H1 (cell line): Measurements from ENCODE around the gene WDR13. TPM values are rescaled to one million over a fixed set of nuclear protein-coding genes. Genes with fewer than 3 reads are reported as not detected.

Experiments used
- CTCF ChIA-PET: fragments of 300-600 bp; sonication (Branson Sonifier 250); formaldehyde crosslinking; loops from one replicate; lab custom pipeline; 2021; ENCODE audit not compliant: partially characterized antibody; lab: Charles Lee
- POLR2A ChIA-PET: fragments of 300-600 bp; sonication (Branson Sonifier 250); formaldehyde crosslinking; loops from one replicate; lab custom pipeline; 2021; ENCODE audit warnings: inconsistent platforms; ENCODE audit not compliant: partially characterized antibody; lab: Charles Lee
- DNase-seq, 2 experiments: peaks; one replicate each; pipeline versions ENCODE4 v3.0.0 to v3.0.0-alpha.2; 2010 to 2022; ENCODE audit warnings: low spot score in 2 of 2, low read depth in 1 of 2, mixed read lengths in 1 of 2
- FAIRE-seq: peaks from 2 replicates; lab custom pipeline; 2011; peaks lifted over from hg19 to GRCh38; lab: Jason Lieb, UNC
- H2AFZ ChIP-seq: 2 replicates; pipeline ENCODE4 v1.8.1; 2012; ENCODE audit warnings: low read length, inconsistent platforms
- H2AK5ac ChIP-seq: 2 replicates; pipeline ENCODE4 v1.6.1; 2013; ENCODE audit warnings: low read depth, low read length
- H2BK120ac ChIP-seq: replicated peaks from 2 replicates; pipeline ENCODE3; 2013; ENCODE audit warnings: low read depth, low read length, inconsistent platforms
- H2BK12ac ChIP-seq: 2 replicates; pipeline ENCODE4 v1.6.1; 2013; ENCODE audit warnings: low read depth, low read length
- H2BK15ac ChIP-seq: 2 replicates; pipeline ENCODE4 v1.6.1; 2013; ENCODE audit warnings: low read length
- H2BK20ac ChIP-seq: 2 replicates; pipeline ENCODE4 v1.6.1; 2013; ENCODE audit warnings: low read length
- H2BK5ac ChIP-seq: 2 replicates; pipeline ENCODE4 v1.6.1; 2013; ENCODE audit warnings: low read depth, low read length
- H3K14ac ChIP-seq: 2 replicates; pipeline ENCODE4 v1.6.1; 2013; ENCODE audit warnings: inconsistent platforms; ENCODE audit not compliant: insufficient read length
- H3K18ac ChIP-seq: 2 replicates; pipeline ENCODE4 v1.6.1; 2013; ENCODE audit warnings: low read length; ENCODE audit errors: extremely low read depth
- H3K23ac ChIP-seq: 2 replicates; pipeline ENCODE4 v1.6.1; 2013; ENCODE audit warnings: inconsistent platforms; ENCODE audit not compliant: insufficient read length
- H3K23me2 ChIP-seq: 2 replicates; pipeline ENCODE4 v1.6.1; 2013; ENCODE audit warnings: low read depth, low read length
- H3K27ac ChIP-seq: 2 replicates; pipeline ENCODE4 v1.6.1; 2011; ENCODE audit warnings: low read depth, low read length, inconsistent platforms
- H3K27me3 ChIP-seq, 4 experiments: replicated peaks in 1 of 4; 1 replicate in 1 of 4; 2 replicates in 3 of 4; pipeline versions ENCODE4 v1.6.1 to v1.8.1; 2011 to 2013; ENCODE audit warnings: low read length in 3 of 4, mild to moderate bottlenecking in 3 of 4, inconsistent platforms in 2 of 4, mixed read lengths in 2 of 4, moderate library complexity in 1 of 4; ENCODE audit not compliant: control insufficient read depth in 3 of 4, insufficient read depth in 3 of 4; ENCODE audit errors: extremely low read depth in 1 of 4
- H3K36me3 ChIP-seq, 4 experiments: 2 replicates each; pipeline versions ENCODE4 v1.6.1 to v1.8.1; 2011 to 2013; ENCODE audit warnings: mild to moderate bottlenecking in 4 of 4, low read length in 3 of 4, moderate library complexity in 2 of 4, control low read depth in 1 of 4, inconsistent platforms in 1 of 4; ENCODE audit not compliant: insufficient read depth in 4 of 4, control insufficient read depth in 2 of 4
- H3K4ac ChIP-seq: replicated peaks from 2 replicates; pipeline ENCODE3; 2013; ENCODE audit warnings: low read length, low read depth, mixed read lengths, inconsistent platforms; ENCODE audit not compliant: insufficient read length
- H3K4me1 ChIP-seq, 4 experiments: replicated peaks in 1 of 4; 1 replicate in 1 of 4; 2 replicates in 3 of 4; pipeline versions ENCODE4 v1.6.1 to v1.8.1; 2011 to 2013; ENCODE audit warnings: low read length in 3 of 4, inconsistent platforms in 2 of 4, mixed read lengths in 1 of 4; ENCODE audit not compliant: insufficient read depth in 4 of 4, control insufficient read depth in 3 of 4
- H3K4me2 ChIP-seq, 2 experiments: 2 replicates each; pipeline versions ENCODE4 v1.6.1 to v1.8.1; 2011 to 2013; ENCODE audit warnings: low read depth in 2 of 2, low read length in 2 of 2, control low read depth in 1 of 2, inconsistent platforms in 1 of 2, mild to moderate bottlenecking in 1 of 2; ENCODE audit not compliant: insufficient read depth in 1 of 2
- H3K4me3 ChIP-seq, 4 experiments: fragments of 200-600, 300-600 bp in 1 of 4; sonication (generic), shearing (Covaris generic), sonication (Bioruptor Twin) in 1 of 4; 2 replicates each; pipeline versions ENCODE4 v1.5.1 to v1.8.1; 2011 to 2016; ENCODE audit warnings: low read length in 4 of 4, low read depth in 3 of 4, control low read depth in 2 of 4, inconsistent platforms in 2 of 4, mild to moderate bottlenecking in 2 of 4, mixed read lengths in 1 of 4, moderate library complexity in 1 of 4; ENCODE audit not compliant: insufficient read depth in 2 of 4; ENCODE audit errors: extremely low read depth in 1 of 4
- H3K56ac ChIP-seq: replicated peaks from 2 replicates; pipeline ENCODE3; 2013; ENCODE audit warnings: low read depth, mild to moderate bottlenecking, mixed read lengths, low read length, inconsistent platforms; ENCODE audit not compliant: insufficient read length
- H3K79me1 ChIP-seq: 2 replicates; pipeline ENCODE4 v1.6.1; 2013; ENCODE audit warnings: low read depth, low read length, control low read depth
- H3K79me2 ChIP-seq, 2 experiments: 2 replicates each; pipeline versions ENCODE4 v1.6.1 to v1.8.1; 2012 to 2013; ENCODE audit warnings: low read length in 2 of 2, mild to moderate bottlenecking in 2 of 2, inconsistent platforms in 1 of 2; ENCODE audit not compliant: insufficient read depth in 2 of 2, control insufficient read depth in 1 of 2
- H3K9ac ChIP-seq, 4 experiments: replicated peaks in 1 of 4; 1 replicate in 1 of 4; 2 replicates in 3 of 4; pipeline versions ENCODE4 v1.6.1 to v1.8.1; 2011 to 2013; ENCODE audit warnings: low read depth in 3 of 4, low read length in 3 of 4, control low read depth in 2 of 4, mild to moderate bottlenecking in 2 of 4, moderate library complexity in 2 of 4, inconsistent platforms in 1 of 4; ENCODE audit errors: extremely low read depth in 1 of 4
- H3K9me3 ChIP-seq, 2 experiments: 2 replicates each; pipeline versions ENCODE4 v1.6.1 to v1.8.1; 2012 to 2013; ENCODE audit warnings: mild to moderate bottlenecking in 2 of 2, moderate library complexity in 2 of 2, control low read depth in 1 of 2, inconsistent platforms in 1 of 2, low read depth in 1 of 2, low read length in 1 of 2, mixed read lengths in 1 of 2; ENCODE audit not compliant: insufficient read depth in 2 of 2
- H4K20me1 ChIP-seq, 2 experiments: replicated peaks in 1 of 2; 2 replicates each; pipeline versions ENCODE3 to v1.8.1; 2011 to 2013; ENCODE audit warnings: inconsistent platforms in 2 of 2, low read length in 2 of 2, mild to moderate bottlenecking in 1 of 2; ENCODE audit not compliant: insufficient read depth in 2 of 2, control insufficient read depth in 1 of 2
- H4K5ac ChIP-seq: 2 replicates; pipeline ENCODE4 v1.6.1; 2013; ENCODE audit warnings: low read length, low read depth, mixed read lengths, inconsistent platforms; ENCODE audit not compliant: insufficient read length
- H4K8ac ChIP-seq: 2 replicates; pipeline ENCODE4 v1.8.0; 2013; ENCODE audit warnings: mild to moderate bottlenecking, moderate library complexity, low read length, inconsistent platforms; ENCODE audit not compliant: insufficient read depth; ENCODE audit errors: extremely low read depth
- H4K91ac ChIP-seq: replicated peaks from 2 replicates; pipeline ENCODE3; 2013; ENCODE audit warnings: low read length, mixed read lengths, inconsistent platforms; ENCODE audit not compliant: insufficient read length
- ASH2L ChIP-seq: fragments of 200-600, 300-600 bp; sonication (generic); IDR thresholded peaks from one replicate; pipeline ENCODE4 v1.7.1; 2017; ENCODE audit warnings: low read length
- BRCA1 ChIP-seq: IDR thresholded peaks from 2 replicates; pipeline ENCODE4 v1.6.1; 2012; ENCODE audit warnings: low read depth, low read length, improper control_type of control experiment
- CTBP2 ChIP-seq: IDR thresholded peaks from 2 replicates; pipeline ENCODE4 v1.7.0; 2011; ENCODE audit warnings: borderline replicate concordance, mild to moderate bottlenecking, moderate library complexity, mixed read lengths, low read length; ENCODE audit not compliant: insufficient read depth, insufficient read length
- PHF8 ChIP-seq: fragments of 200-600 bp; sonication (generic); conservative IDR thresholded peaks from 2 replicates; pipeline ENCODE4 v1.7.1; 2012; ENCODE audit warnings: low read depth, mild to moderate bottlenecking, inconsistent platforms, low read length, moderate library complexity
- POLR2A ChIP-seq, 2 experiments: IDR thresholded peaks; 1 replicate in 1 of 2; 2 replicates in 1 of 2; pipeline ENCODE4 v1.6.1; 2011; ENCODE audit warnings: low read depth in 2 of 2, low read length in 2 of 2, mild to moderate bottlenecking in 2 of 2; ENCODE audit errors: control extremely low read depth in 1 of 2
- RXRA ChIP-seq: IDR thresholded peaks from 2 replicates; pipeline ENCODE4 v1.6.1; 2011; ENCODE audit warnings: low read depth, mild to moderate bottlenecking, low read length, moderate library complexity; ENCODE audit not compliant: insufficient read depth
- SAP30 ChIP-seq: fragments of 300-600 bp; sonication (generic); IDR thresholded peaks from 2 replicates; pipeline ENCODE4 v1.7.1; 2012; ENCODE audit warnings: low read length, moderate library complexity, mild to moderate bottlenecking, inconsistent platforms; ENCODE audit not compliant: insufficient read depth, insufficient replicate concordance
- SIRT6 ChIP-seq: IDR thresholded peaks from one replicate; pipeline ENCODE4 v1.7.1; 2012; ENCODE audit warnings: low read length, inconsistent platforms
- SIX5 ChIP-seq: IDR thresholded peaks from 2 replicates; pipeline ENCODE4 v1.6.1; 2011; ENCODE audit warnings: mild to moderate bottlenecking, low read depth, low read length
- SP2 ChIP-seq: IDR thresholded peaks from 2 replicates; pipeline ENCODE4 v1.6.1; 2012; ENCODE audit warnings: mild to moderate bottlenecking, low read length, inconsistent platforms
- TAF7 ChIP-seq: optimal IDR thresholded peaks from 2 replicates; pipeline ENCODE3; 2011; ENCODE audit warnings: low read depth, mild to moderate bottlenecking, inconsistent platforms, low read length, moderate library complexity, borderline replicate concordance
- TBP ChIP-seq: IDR thresholded peaks from 2 replicates; pipeline ENCODE4 v1.6.1; 2011; ENCODE audit warnings: low read depth, low read length, improper control_type of control experiment
- TCF12 ChIP-seq: IDR thresholded peaks from 2 replicates; pipeline ENCODE4 v1.6.1; 2011; ENCODE audit warnings: low read depth, mild to moderate bottlenecking, low read length
- TEAD4 ChIP-seq: IDR thresholded peaks from 2 replicates; pipeline ENCODE4 v1.6.1; 2012; ENCODE audit warnings: low read depth, low read length, inconsistent platforms, mixed read lengths
- WGBS, 2 experiments: shearing (Covaris generic) in 1 of 2; methylation state at CpG; one replicate each; pipeline versions ENCODE4 v1.1.6 to v1.1.7; 2013 to 2015; ENCODE audit warnings: low lambda C conversion rate in 2 of 2, mixed read lengths in 2 of 2, inconsistent platforms in 1 of 2, low coverage in 1 of 2, missing lambda C conversion rate in 1 of 2; ENCODE audit not compliant: insufficient replicate concordance in 2 of 2, insufficient coverage in 1 of 2, insufficient read length in 1 of 2; ENCODE audit errors: extremely low coverage in 1 of 2, missing lambda C conversion rate in 1 of 2; 5-methylcytosine and 5-hydroxymethylcytosine counted together
- polyA plus RNA-seq, 7 experiments: library from polyadenylated mRNA; depleted of rRNA in 3 of 7; stranded (reverse) in 5 of 7; unstranded in 2 of 7; fragments of >200 nt in 5 of 7; fragments of 200-250 nt in 2 of 7; gene quantifications; 1 replicate in 5 of 7; 2 replicates in 1 of 7; 4 replicates in 1 of 7; pipeline versions ENCODE4 v1.2.1 to v1.2.3, GENCODE V29; 2011 to 2013; ENCODE audit warnings: missing spikeins in 2 of 7, mixed read lengths in 2 of 7
- total RNA-seq: library from RNA; stranded (reverse); fragmentation: NEBNext Ultra II Directional; extraction: Animal tissue kit (Norgen Biotek cat#: 25700); gene quantifications from 2 replicates; pipeline ENCODE4 v1.2.1, GENCODE V29; 2021

Gene WDR13
- total and polyA plus RNA-seq, 2 of the 8 experiments (the other 6 are each of a cell fraction or from before 2014, with no cell fraction given) = 19.4 to 46.3 TPM

GRCh38 chrX:48636301-48636700 lies 39.0 kb downstream of the WDR13 start:
- Histone ChIP-seq H3K4ac (no peak overlapping the region), H4K20me1 (no peaks in the 10 kb centered on the region), H2BK120ac (no peak overlapping the region), H3K4me3 (no peak overlapping the region), H2AFZ (no peak overlapping the region), H3K14ac (no peak overlapping the region), H2AK5ac (no peak overlapping the region), H3K4me1 (no peaks in the 10 kb centered on the region), H4K91ac (no peak overlapping the region), H3K4me2 (no peak overlapping the region), H2BK5ac (no peak overlapping the region), H3K9me3 (no peaks in the 10 kb centered on the region; a peak in 1 of 4 replicates), H2BK12ac (no peak overlapping the region), H2BK20ac (no peak overlapping the region), H3K18ac (no peak overlapping the region), H4K8ac (no peak overlapping the region), H3K23me2 (no peaks in the 10 kb centered on the region), H2BK15ac (no peak overlapping the region), H3K79me1 (no peaks in the 10 kb centered on the region), H3K9ac (no peak overlapping the region), H3K79me2 (no peaks in the 10 kb centered on the region), H3K56ac (no peak overlapping the region), H3K27ac (no peak overlapping the region), H3K23ac (no peak overlapping the region), H3K27me3 (no peaks in the 10 kb centered on the region), H4K5ac (no peak overlapping the region), H3K36me3 (no peaks in the 10 kb centered on the region)
- ChIA-PET POLR2A (no interaction called here), CTCF (no interaction called here)
- no peak for TF ChIP-seq SIRT6
- TF ChIP-seq CTBP2 = no peak
- no peak for TF ChIP-seq SAP30
- TF ChIP-seq RXRA = no peak
- no peak for TF ChIP-seq TAF7
- no peak for TF ChIP-seq SIX5
- no peak for TF ChIP-seq ASH2L
- TF ChIP-seq PHF8 = no peak
- TF ChIP-seq BRCA1 = no peak
- no peak for TF ChIP-seq TBP
- no peak for TF ChIP-seq TEAD4
- TF ChIP-seq SP2 = no peak
- TF ChIP-seq POLR2A (IDR thresholded peaks at IDR 0.05; ENCODE audit: control extremely low read depth in 1 of 2, low read depth in 2 of 2, low read length in 2 of 2) = no peak
- no peak for TF ChIP-seq TCF12
- DNase-seq (no peak), FAIRE-seq (no peak)
- WGBS, 2 experiments = 89% methylated on average over 1 of the region's 1 CpG; no CpG with 5 or more reads in 1 of the 2 experiments
